Activated CD4-positive, alpha-beta T cell treated with anti-CD3 and anti-CD28 coated beads, Interleukin-2, amount 10 ng/mL, durations not matched to agents 7 days and 5 days (primary cell): ENCODE data around the gene TLL2. TPM values are rescaled to one million over a fixed set of nuclear protein-coding genes. Genes with fewer than 3 reads are reported as not detected.

ENCODE experiments used
- CTCF ChIA-PET: fragments of 350-600 bp; sonication (Branson Sonifier 250); formaldehyde crosslinking; loops from one replicate; lab custom pipeline; 2021; ENCODE audit warnings: antibody characterized with exemption; lab: Charles Lee
- POLR2A ChIA-PET: fragments of 350-600 bp; sonication (Branson Sonifier 250); formaldehyde crosslinking; loops from one replicate; lab custom pipeline; 2021; ENCODE audit warnings: antibody characterized with exemption; lab: Charles Lee
- DNase-seq: peaks from one replicate; pipeline ENCODE4 v3.0.0-alpha.2; 2020
- H3K27ac Mint-ChIP-seq: one replicate; pipeline ENCODE4 v1.8.0; 2021; ENCODE audit warnings: mild to moderate bottlenecking, moderate library complexity, mixed read lengths
- H3K27me3 Mint-ChIP-seq: one replicate; pipeline ENCODE4 v1.8.0; 2021; ENCODE audit warnings: mixed read lengths
- H3K36me3 Mint-ChIP-seq: one replicate; pipeline ENCODE4 v1.8.0; 2021; ENCODE audit warnings: low read depth, mixed read lengths
- H3K4me1 Mint-ChIP-seq: one replicate; pipeline ENCODE4 v1.8.0; 2021; ENCODE audit warnings: mixed read lengths
- H3K4me3 Mint-ChIP-seq: one replicate; pipeline ENCODE4 v1.8.0; 2021; ENCODE audit warnings: mild to moderate bottlenecking, moderate library complexity, mixed read lengths
- H3K9me3 Mint-ChIP-seq: one replicate; pipeline ENCODE4 v1.8.0; 2021; ENCODE audit warnings: mixed read lengths
- total RNA-seq, 2 experiments: library from RNA; stranded (reverse); gene quantifications; one replicate each; pipeline ENCODE4 v1.2.3, GENCODE V29; 2021

The TLL2 gene
- total RNA-seq, 2 experiments from 2014 or later: 0.17 TPM; not detected in 1

- peaks cover 8% of the 10 kb centered on the region for H3K9me3 Mint-ChIP-seq
- POLR2A ChIA-PET: no interaction called here
- no peak overlapping the region for H3K4me3 Mint-ChIP-seq
- H3K27ac Mint-ChIP-seq: no peak overlapping the region
- CTCF ChIA-PET: no interaction called here
- H3K4me1 Mint-ChIP-seq: no peaks in the 10 kb centered on the region
- no peak for DNase-seq
- peaks cover 19% of the 10 kb centered on the region for H3K27me3 Mint-ChIP-seq
- peaks cover 6% of the 10 kb centered on the region for H3K36me3 Mint-ChIP-seq
Observed at GRCh38 chr10:96344178-96344577, 169.5 kb downstream of the TLL2 start.

- Mint-ChIP-seq H3K9me3 (peaks cover 8% of the 10 kb centered on the region), H3K36me3 (peaks cover 6% of the 10 kb centered on the region)
Observed at GRCh38 chr10:96342402-96342801, 171.3 kb downstream of the TLL2 start.

GRCh38 chr10:96341219-96342182 lies 172.2 kb downstream of the TLL2 start:
- peaks cover 8% of the 10 kb centered on the region for H3K9me3 Mint-ChIP-seq
- no peaks in the 10 kb centered on the region for H3K4me1 Mint-ChIP-seq
- ChIA-PET CTCF (no interaction called here), POLR2A (no interaction called here)
- peaks cover 6% of the 10 kb centered on the region for H3K36me3 Mint-ChIP-seq
- H3K27ac Mint-ChIP-seq: no peak overlapping the region
- H3K27me3 Mint-ChIP-seq: peaks cover 21% of the 10 kb centered on the region
- no peak overlapping the region for H3K4me3 Mint-ChIP-seq
- DNase-seq: no peak

More at GRCh38 chr10:96342402-96342801, 171.3 kb downstream of the TLL2 start:
- Mint-ChIP-seq H3K4me3 (no peak overlapping the region), H3K27me3 (peaks cover 20% of the 10 kb centered on the region), H3K27ac (no peak overlapping the region), H3K4me1 (no peaks in the 10 kb centered on the region)
- CTCF ChIA-PET: no interaction called here
- no peak for DNase-seq
- POLR2A ChIA-PET: no interaction called here

- H3K27me3 Mint-ChIP-seq: peaks cover 12% of the 10 kb centered on the region
- H3K4me1 Mint-ChIP-seq: no peaks in the 10 kb centered on the region
- H3K9me3 Mint-ChIP-seq: peaks cover under 1% of the 10 kb centered on the region
- H3K4me3 Mint-ChIP-seq: no peak overlapping the region
- peak; percentile 69 for DNase-seq
- ChIA-PET CTCF (no interaction called here), POLR2A (no interaction called here)
- H3K36me3 Mint-ChIP-seq: peaks cover 3% of the 10 kb centered on the region
- H3K27ac Mint-ChIP-seq: no peak overlapping the region
Observed at GRCh38 chr10:96339956-96340904, 173.5 kb downstream of the TLL2 start.

GRCh38 chr10:96339383-96339782 lies 174.3 kb downstream of the TLL2 start:
- Mint-ChIP-seq H3K9me3 (no peaks in the 10 kb centered on the region), H3K27me3 (peaks cover 7% of the 10 kb centered on the region), H3K4me1 (no peaks in the 10 kb centered on the region), H3K27ac (no peak overlapping the region), H3K4me3 (no peak overlapping the region), H3K36me3 (no peaks in the 10 kb centered on the region)
- DNase-seq: no peak
- ChIA-PET CTCF (interaction anchor here (1.0 kb wide), 2 partner anchors 12 to 110 kb away, joined by 3 to 6 read pairs; no protein-coding TSS in a partner anchor), POLR2A (no interaction called here)

- no peak overlapping the region for H3K27ac Mint-ChIP-seq
- H3K27me3 Mint-ChIP-seq: peaks cover 11% of the 10 kb centered on the region
- POLR2A ChIA-PET: no interaction called here
- H3K4me3 Mint-ChIP-seq: no peak overlapping the region
- H3K4me1 Mint-ChIP-seq: no peaks in the 10 kb centered on the region
- H3K36me3 Mint-ChIP-seq: no peaks in the 10 kb centered on the region
- DNase-seq: no peak
- H3K9me3 Mint-ChIP-seq: no peaks in the 10 kb centered on the region
- CTCF ChIA-PET: interaction anchor here (0.9 to 1.2 kb wide), 4 partner anchors 10 to 308 kb away, joined by 3 to 6 read pairs (median 4); no protein-coding TSS in a partner anchor
Observed at GRCh38 chr10:96338279-96338925, 175.3 kb downstream of the TLL2 start.

- Mint-ChIP-seq H3K4me3 (no peak overlapping the region), H3K4me1 (peaks cover 5% of the 10 kb centered on the region), H3K27ac (no peak overlapping the region), H3K36me3 (no peaks in the 10 kb centered on the region), H3K27me3 (peaks cover 16% of the 10 kb centered on the region), H3K9me3 (no peaks in the 10 kb centered on the region)
- POLR2A ChIA-PET: no interaction called here
- CTCF ChIA-PET: interaction anchor here (0.6 to 0.7 kb wide), 2 partner anchors 368 to 440 kb away, joined by 3 read pairs; no protein-coding TSS in a partner anchor
- no peak for DNase-seq
Observed at GRCh38 chr10:96337106-96337505, 176.6 kb downstream of the TLL2 start.

GRCh38 chr10:96334616-96335526 lies 178.9 kb downstream of the TLL2 start:
- no peak overlapping the region for H3K27ac Mint-ChIP-seq
- peaks cover 5% of the 10 kb centered on the region for H3K4me1 Mint-ChIP-seq
- CTCF ChIA-PET: interaction anchor here (1.0 to 1.1 kb wide), 2 partner anchors 41 to 641 kb away, joined by 3 read pairs; partner anchors contain the start of gene TCTN3
- POLR2A ChIA-PET: no interaction called here
- no peaks in the 10 kb centered on the region for H3K36me3 Mint-ChIP-seq
- peaks cover 16% of the 10 kb centered on the region for H3K27me3 Mint-ChIP-seq
- no peak overlapping the region for H3K4me3 Mint-ChIP-seq
- peak; percentile 13 for DNase-seq
- H3K9me3 Mint-ChIP-seq: no peaks in the 10 kb centered on the region

- ChIA-PET CTCF (no interaction called here), POLR2A (no interaction called here)
- Mint-ChIP-seq H3K4me3 (no peak overlapping the region), H3K36me3 (no peaks in the 10 kb centered on the region), H3K27ac (no peak overlapping the region), H3K9me3 (no peaks in the 10 kb centered on the region), H3K4me1 (peaks cover 5% of the 10 kb centered on the region), H3K27me3 (peaks cover 16% of the 10 kb centered on the region)
- no peak for DNase-seq
Observed at GRCh38 chr10:96333101-96333500, 180.6 kb downstream of the TLL2 start.

GRCh38 chr10:96327462-96327861 lies 186.3 kb downstream of the TLL2 start:
- POLR2A ChIA-PET: no interaction called here
- H3K27me3 Mint-ChIP-seq: peaks cover 6% of the 10 kb centered on the region

GRCh38 chr10:96325719-96326373 lies 187.9 kb downstream of the TLL2 start:
- H3K4me1 Mint-ChIP-seq: no peaks in the 10 kb centered on the region
- H3K27me3 Mint-ChIP-seq: peaks cover 6% of the 10 kb centered on the region
- no peak overlapping the region for H3K4me3 Mint-ChIP-seq
- ChIA-PET CTCF (no interaction called here), POLR2A (no interaction called here)
- no peaks in the 10 kb centered on the region for H3K9me3 Mint-ChIP-seq
- H3K36me3 Mint-ChIP-seq: no peaks in the 10 kb centered on the region
- DNase-seq: no peak
- no peak overlapping the region for H3K27ac Mint-ChIP-seq

More at GRCh38 chr10:96327462-96327861, 186.3 kb downstream of the TLL2 start:
- Mint-ChIP-seq H3K4me1 (no peaks in the 10 kb centered on the region), H3K4me3 (no peak overlapping the region), H3K36me3 (no peaks in the 10 kb centered on the region), H3K9me3 (no peaks in the 10 kb centered on the region), H3K27ac (no peak overlapping the region)
- DNase-seq: no peak
- CTCF ChIA-PET: interaction anchor here (1.0 kb wide), 1 partner anchor 11 kb away, joined by 3 read pairs; no protein-coding TSS in a partner anchor
